H1 (cell line): ENCODE measurements around the gene SLC41A2.

Source experiments
- BRCA1 ChIP-seq: IDR thresholded peaks from 2 replicates; pipeline ENCODE4 v1.6.1; 2012; ENCODE audit warnings: low read depth, low read length, improper control_type of control experiment
- CEBPB ChIP-seq: IDR thresholded peaks from 2 replicates; pipeline ENCODE4 v1.6.1; 2012; ENCODE audit warnings: low read depth, low read length
- CTBP2 ChIP-seq: IDR thresholded peaks from 2 replicates; pipeline ENCODE4 v1.7.0; 2011; ENCODE audit warnings: borderline replicate concordance, mild to moderate bottlenecking, moderate library complexity, mixed read lengths, low read length; ENCODE audit not compliant: insufficient read depth, insufficient read length
- NANOG ChIP-seq: IDR thresholded peaks from 2 replicates; pipeline ENCODE4 v1.6.1; 2011; ENCODE audit warnings: low read length, low read depth, mild to moderate bottlenecking, inconsistent platforms; ENCODE audit not compliant: insufficient read depth, poor library complexity, severe bottlenecking
- POLR2AphosphoS5 ChIP-seq: IDR thresholded peaks from 2 replicates; pipeline ENCODE4 v1.6.1; 2011; ENCODE audit warnings: low read depth, low read length
- SP1 ChIP-seq: IDR thresholded peaks from 2 replicates; pipeline ENCODE4 v1.6.1; 2011; ENCODE audit warnings: low read depth, low read length
- YY1 ChIP-seq: IDR thresholded peaks from 2 replicates; pipeline ENCODE4 v1.6.1; 2011; ENCODE audit warnings: low read depth, mild to moderate bottlenecking, low read length
- ZNF274 ChIP-seq: IDR thresholded peaks from 2 replicates; pipeline ENCODE4 v1.7.0; 2012; ENCODE audit warnings: low read length, borderline replicate concordance; ENCODE audit errors: extremely low read depth
- TF ChIP-seq, protein P1 (sequence below), 3 experiments: IDR thresholded peaks; 1 replicate in 2 of 3; 2 replicates in 1 of 3; pipeline versions ENCODE4 v1.5.1 to v1.6.1; 2011; ENCODE audit warnings: low read length in 3 of 3, mild to moderate bottlenecking in 3 of 3, inconsistent platforms in 2 of 3, low read depth in 1 of 3, moderate library complexity in 1 of 3; ENCODE audit not compliant: insufficient read depth in 1 of 3; ENCODE audit errors: control extremely low read depth in 1 of 3

DNA sequence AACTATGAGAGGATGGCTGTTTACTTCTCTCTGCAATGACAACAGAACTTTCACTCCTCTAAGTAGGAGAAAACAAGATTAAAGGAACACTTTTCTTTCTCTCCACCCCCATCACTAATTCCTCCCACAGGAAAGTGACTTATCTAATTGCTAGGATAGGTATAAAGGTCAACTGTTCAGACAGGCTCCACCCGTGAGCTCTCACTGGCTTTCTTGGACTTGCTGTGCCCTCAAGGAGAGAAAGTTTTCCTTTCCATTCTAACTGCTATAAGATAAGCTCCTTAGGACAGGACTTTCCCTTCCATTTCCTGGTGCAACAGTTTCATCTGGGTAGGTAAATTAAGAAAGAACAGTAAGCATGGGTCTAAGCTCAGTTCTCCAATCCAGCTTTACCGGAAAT is 4.8 kb downstream of the SLC41A2 start:
- TF ChIP-seq, protein P1, sequence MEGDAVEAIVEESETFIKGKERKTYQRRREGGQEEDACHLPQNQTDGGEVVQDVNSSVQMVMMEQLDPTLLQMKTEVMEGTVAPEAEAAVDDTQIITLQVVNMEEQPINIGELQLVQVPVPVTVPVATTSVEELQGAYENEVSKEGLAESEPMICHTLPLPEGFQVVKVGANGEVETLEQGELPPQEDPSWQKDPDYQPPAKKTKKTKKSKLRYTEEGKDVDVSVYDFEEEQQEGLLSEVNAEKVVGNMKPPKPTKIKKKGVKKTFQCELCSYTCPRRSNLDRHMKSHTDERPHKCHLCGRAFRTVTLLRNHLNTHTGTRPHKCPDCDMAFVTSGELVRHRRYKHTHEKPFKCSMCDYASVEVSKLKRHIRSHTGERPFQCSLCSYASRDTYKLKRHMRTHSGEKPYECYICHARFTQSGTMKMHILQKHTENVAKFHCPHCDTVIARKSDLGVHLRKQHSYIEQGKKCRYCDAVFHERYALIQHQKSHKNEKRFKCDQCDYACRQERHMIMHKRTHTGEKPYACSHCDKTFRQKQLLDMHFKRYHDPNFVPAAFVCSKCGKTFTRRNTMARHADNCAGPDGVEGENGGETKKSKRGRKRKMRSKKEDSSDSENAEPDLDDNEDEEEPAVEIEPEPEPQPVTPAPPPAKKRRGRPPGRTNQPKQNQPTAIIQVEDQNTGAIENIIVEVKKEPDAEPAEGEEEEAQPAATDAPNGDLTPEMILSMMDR (IDR thresholded peaks at IDR 0.05; ENCODE audit: control extremely low read depth in 1 of 3, insufficient read depth in 1 of 3, low read depth in 1 of 3, low read length in 3 of 3) = no peak
- TF ChIP-seq NANOG (no peak), ZNF274 (no peak), POLR2AphosphoS5 (no peak), YY1 (no peak), CTBP2 (no peak), CEBPB (no peak), BRCA1 (no peak), SP1 (no peak)
